ENCODE measurements around the gene PCP4.
"Not testable (repeated sequence)": the region's sequence is repeated elsewhere in the genome, so short reads cannot be mapped to it uniquely, and the experiment has no call there.

Gene PCP4

DNA sequence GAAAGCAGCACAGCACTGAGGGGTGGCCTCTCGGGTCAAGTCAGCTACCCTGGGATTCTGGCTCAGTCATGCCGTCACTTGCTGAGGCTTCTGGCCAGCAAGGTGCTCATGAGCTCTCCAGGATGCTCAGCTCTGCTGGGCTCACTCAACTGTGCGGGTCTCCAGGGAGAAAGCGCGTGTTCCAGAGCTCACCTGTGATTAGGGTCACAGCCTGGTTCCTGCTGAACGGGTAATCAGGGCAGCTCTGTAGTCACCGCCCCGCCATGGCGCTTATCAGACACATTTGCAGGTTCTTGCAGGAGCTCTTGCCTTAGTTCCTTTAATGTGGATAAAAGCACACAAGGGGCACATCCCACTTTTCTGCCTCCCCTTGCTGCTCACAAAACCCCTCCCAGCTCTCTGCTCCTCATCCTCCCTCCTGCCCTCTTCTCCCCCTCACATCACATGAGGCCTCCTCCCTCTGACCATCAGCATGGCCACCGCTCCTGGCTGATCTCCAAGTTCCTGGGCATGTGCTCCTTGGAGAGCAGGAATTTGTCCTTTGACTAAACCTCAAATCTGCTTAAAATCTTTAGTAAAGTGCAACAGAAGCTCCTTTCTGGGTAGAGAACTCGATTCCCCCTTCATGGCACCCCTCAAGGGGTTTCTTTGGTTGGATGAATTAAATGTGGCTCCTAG is 2.0 kb downstream of the PCP4 start:
- no peaks in the 10 kb centered on the region for H3K36me3 ChIP-seq (ENCODE audit: control insufficient read depth, low read depth, low read length)
- H3K27me3 ChIP-seq (ENCODE audit: control insufficient read depth, insufficient read depth, low read length): no peaks in the 10 kb centered on the region

DNA sequence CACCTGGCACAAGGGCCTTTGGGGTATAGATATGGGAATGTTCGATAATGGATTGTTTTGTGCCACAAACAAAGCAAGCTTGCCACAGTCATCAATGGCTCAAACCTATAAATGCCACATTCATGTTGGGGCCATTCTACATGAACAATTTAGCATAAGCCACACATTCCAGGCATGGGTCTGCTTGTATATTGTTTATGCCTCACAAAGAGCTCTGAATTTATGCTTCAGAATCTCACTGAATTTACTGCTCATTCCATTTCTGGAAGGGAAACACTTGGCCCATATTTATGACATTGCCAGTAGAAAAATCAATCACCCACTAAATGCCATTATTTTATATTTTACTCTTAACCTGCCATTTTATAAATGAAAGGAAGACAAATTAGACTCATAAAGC is 6.4 kb downstream of the PCP4 start:
- no peak overlapping the region for H3K4me3 ChIP-seq (ENCODE audit: low read length)
- H3K9ac ChIP-seq (ENCODE audit: low read length): no peak overlapping the region
- no peaks in the 10 kb centered on the region for H3K27me3 ChIP-seq (ENCODE audit: control insufficient read depth, insufficient read depth, low read length)
- H3K4me1 ChIP-seq (ENCODE audit: control insufficient read depth, low read depth, low read length): no peaks in the 10 kb centered on the region
- no peaks in the 10 kb centered on the region for H3K9me3 ChIP-seq (ENCODE audit: control insufficient read depth, low read depth, low read length)
- H3K27ac ChIP-seq (ENCODE audit: low read length): no peak overlapping the region
- H3K36me3 ChIP-seq (ENCODE audit: control insufficient read depth, low read depth, low read length): no peaks in the 10 kb centered on the region

More for the DNA sequence above, 2.0 kb downstream of the PCP4 start:
- H3K4me1 ChIP-seq (ENCODE audit: control insufficient read depth, low read depth, low read length): peaks cover 5% of the 10 kb centered on the region
- H3K9ac ChIP-seq (ENCODE audit: low read length): no peak overlapping the region
- H3K27ac ChIP-seq (ENCODE audit: low read length): no peak overlapping the region
- H3K9me3 ChIP-seq (ENCODE audit: control insufficient read depth, low read depth, low read length): no peaks in the 10 kb centered on the region
- no peak overlapping the region for H3K4me3 ChIP-seq (ENCODE audit: low read length)

DNA sequence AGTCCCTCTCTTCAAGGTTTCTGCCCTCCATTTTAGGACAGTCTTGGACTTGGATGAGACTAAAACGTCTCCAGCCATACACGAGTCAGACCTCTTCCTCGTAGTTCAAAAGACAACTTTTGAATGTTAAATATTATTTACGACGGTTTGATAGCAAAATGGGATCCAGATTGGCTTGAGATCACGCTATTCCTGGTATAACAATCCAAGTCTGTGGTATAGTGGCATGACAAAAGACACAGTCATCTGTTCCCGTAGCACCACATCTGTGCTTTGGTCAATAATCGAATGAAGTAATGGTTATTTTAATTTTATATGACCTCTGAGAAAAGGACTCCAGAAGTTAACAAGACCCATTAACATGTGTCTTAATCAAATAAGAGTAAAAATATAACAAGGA is 7.0 kb downstream of the PCP4 start:
- Histone ChIP-seq H3K4me1 (ENCODE audit: control insufficient read depth, low read depth, low read length) (no peaks in the 10 kb centered on the region), H3K27me3 (ENCODE audit: control insufficient read depth, insufficient read depth, low read length) (no peaks in the 10 kb centered on the region), H3K4me3 (ENCODE audit: low read length) (no peak overlapping the region), H3K27ac (ENCODE audit: low read length) (no peak overlapping the region), H3K36me3 (ENCODE audit: control insufficient read depth, low read depth, low read length) (no peaks in the 10 kb centered on the region), H3K9me3 (ENCODE audit: control insufficient read depth, low read depth, low read length) (no peaks in the 10 kb centered on the region), H3K9ac (ENCODE audit: low read length) (no peak overlapping the region)

DNA sequence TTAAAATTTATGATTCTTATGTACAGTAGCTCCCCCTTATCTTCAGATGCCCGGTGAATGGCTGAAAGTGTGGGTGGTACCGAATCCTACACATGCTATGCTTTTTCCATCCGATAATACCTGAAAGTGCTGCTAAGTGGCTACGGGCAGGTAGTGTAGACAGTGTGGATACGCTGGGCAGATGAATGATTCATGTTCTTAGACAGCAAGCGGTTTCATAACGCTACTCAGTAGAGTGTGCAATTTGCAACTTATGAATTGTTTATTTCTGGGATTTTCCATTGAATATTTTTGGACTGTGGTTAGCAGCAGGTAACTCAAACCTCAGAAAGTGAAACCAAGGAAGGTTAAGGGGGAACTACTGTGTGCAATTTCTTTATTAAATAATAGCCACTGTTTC is 7.5 kb downstream of the PCP4 start:
- H3K36me3 ChIP-seq (ENCODE audit: control insufficient read depth, low read depth, low read length): no peaks in the 10 kb centered on the region
- H3K27me3 ChIP-seq (ENCODE audit: control insufficient read depth, insufficient read depth, low read length): no peaks in the 10 kb centered on the region
- no peak overlapping the region for H3K9ac ChIP-seq (ENCODE audit: low read length)
- no peak overlapping the region for H3K27ac ChIP-seq (ENCODE audit: low read length)
- H3K9me3 ChIP-seq (ENCODE audit: control insufficient read depth, low read depth, low read length): no peaks in the 10 kb centered on the region
- no peaks in the 10 kb centered on the region for H3K4me1 ChIP-seq (ENCODE audit: control insufficient read depth, low read depth, low read length)
- no peak overlapping the region for H3K4me3 ChIP-seq (ENCODE audit: low read length)

DNA sequence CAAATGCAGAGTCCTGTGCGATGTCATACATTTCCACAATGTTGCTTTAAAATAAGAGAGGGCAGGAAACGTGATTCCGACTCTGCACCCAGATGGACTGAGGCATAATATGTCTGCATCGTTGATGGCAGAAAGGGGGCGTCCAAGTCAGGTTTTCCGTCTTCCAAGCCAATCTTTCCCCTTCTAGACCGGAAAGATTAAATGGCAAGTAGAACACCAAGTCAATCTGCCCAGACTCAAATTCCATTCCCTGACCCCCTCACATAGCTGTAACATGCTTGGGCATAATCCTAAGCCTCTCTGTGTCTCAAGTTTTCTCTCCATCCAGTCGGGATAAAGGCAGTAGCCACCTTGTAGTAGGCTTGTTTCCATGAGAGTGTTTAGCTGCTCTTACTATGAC is 14.4 kb downstream of the PCP4 start:
- Histone ChIP-seq H3K4me1 (ENCODE audit: control insufficient read depth, low read depth, low read length) (no peaks in the 10 kb centered on the region), H3K4me3 (ENCODE audit: low read length) (no peak overlapping the region)

DNA sequence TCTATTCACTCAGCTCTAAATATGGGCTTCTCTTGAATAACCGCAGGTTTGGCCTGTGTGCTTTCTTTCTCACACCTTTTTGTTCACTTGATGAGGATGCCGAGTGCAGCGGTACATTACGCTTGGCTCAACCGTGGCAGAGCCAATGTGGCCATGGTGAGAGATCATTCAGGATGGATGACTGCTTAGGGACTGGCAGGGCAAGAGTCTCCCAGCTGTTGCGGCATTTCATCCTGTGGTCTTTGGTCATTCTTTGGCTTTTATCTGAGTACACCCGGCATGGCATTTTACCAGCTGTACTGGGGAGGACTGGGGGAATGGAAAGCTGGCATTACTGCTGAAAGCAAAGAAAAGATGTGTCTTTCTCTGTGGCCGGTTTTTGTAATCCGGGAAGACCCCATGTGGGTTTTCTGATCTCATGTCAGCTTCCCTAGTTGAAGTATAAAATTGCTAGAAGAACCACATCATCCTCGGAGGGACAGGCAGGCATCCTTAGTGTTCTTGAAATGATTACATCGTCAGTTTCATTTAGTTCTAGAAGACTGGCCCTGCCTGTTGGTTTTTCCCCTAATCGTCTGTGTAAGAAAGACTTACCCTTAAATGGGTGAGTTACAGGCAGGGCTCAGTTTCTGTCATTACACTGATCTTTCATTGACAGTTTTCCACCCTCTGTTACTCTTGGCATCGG is 15.1 kb downstream of the PCP4 start:
- no peaks in the 10 kb centered on the region for H3K9me3 ChIP-seq (ENCODE audit: control insufficient read depth, low read depth, low read length)
- no peak overlapping the region for H3K9ac ChIP-seq (ENCODE audit: low read length)
- no peaks in the 10 kb centered on the region for H3K4me1 ChIP-seq (ENCODE audit: control insufficient read depth, low read depth, low read length)
- no peak overlapping the region for H3K27ac ChIP-seq (ENCODE audit: low read length)
- H3K4me3 ChIP-seq (ENCODE audit: low read length): no peak overlapping the region
- no peaks in the 10 kb centered on the region for H3K27me3 ChIP-seq (ENCODE audit: control insufficient read depth, insufficient read depth, low read length)
- H3K36me3 ChIP-seq (ENCODE audit: control insufficient read depth, low read depth, low read length): no peaks in the 10 kb centered on the region

More for the DNA sequence above, 14.4 kb downstream of the PCP4 start:
- no peak overlapping the region for H3K9ac ChIP-seq (ENCODE audit: low read length)
- H3K9me3 ChIP-seq (ENCODE audit: control insufficient read depth, low read depth, low read length): no peaks in the 10 kb centered on the region
- H3K27ac ChIP-seq (ENCODE audit: low read length): no peak overlapping the region
- no peaks in the 10 kb centered on the region for H3K36me3 ChIP-seq (ENCODE audit: control insufficient read depth, low read depth, low read length)
- no peaks in the 10 kb centered on the region for H3K27me3 ChIP-seq (ENCODE audit: control insufficient read depth, insufficient read depth, low read length)

DNA sequence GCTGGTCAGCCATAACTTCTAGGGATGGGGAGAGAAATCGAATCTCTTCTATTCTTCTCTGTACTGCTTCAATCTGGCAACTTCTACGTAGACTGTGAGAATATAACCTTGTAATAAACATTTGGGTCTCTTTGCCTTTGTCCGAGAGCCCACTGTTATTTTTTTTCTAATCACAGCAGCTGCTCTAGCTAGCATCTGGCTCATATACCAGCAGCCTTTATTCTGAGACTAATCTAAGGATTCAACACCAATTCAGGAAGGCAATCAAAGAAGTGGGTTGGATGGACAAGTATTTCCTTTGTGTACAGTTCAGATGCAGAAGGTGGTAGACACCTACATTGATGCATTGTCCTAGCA is 15.6 kb downstream of the PCP4 start:
- no peak overlapping the region for H3K27ac ChIP-seq (ENCODE audit: low read length)
- no peak overlapping the region for H3K9ac ChIP-seq (ENCODE audit: low read length)
- H3K9me3 ChIP-seq (ENCODE audit: control insufficient read depth, low read depth, low read length): no peaks in the 10 kb centered on the region
- H3K27me3 ChIP-seq (ENCODE audit: control insufficient read depth, insufficient read depth, low read length): no peaks in the 10 kb centered on the region
- no peaks in the 10 kb centered on the region for H3K4me1 ChIP-seq (ENCODE audit: control insufficient read depth, low read depth, low read length)
- no peak overlapping the region for H3K4me3 ChIP-seq (ENCODE audit: low read length)
- no peaks in the 10 kb centered on the region for H3K36me3 ChIP-seq (ENCODE audit: control insufficient read depth, low read depth, low read length)

DNA sequence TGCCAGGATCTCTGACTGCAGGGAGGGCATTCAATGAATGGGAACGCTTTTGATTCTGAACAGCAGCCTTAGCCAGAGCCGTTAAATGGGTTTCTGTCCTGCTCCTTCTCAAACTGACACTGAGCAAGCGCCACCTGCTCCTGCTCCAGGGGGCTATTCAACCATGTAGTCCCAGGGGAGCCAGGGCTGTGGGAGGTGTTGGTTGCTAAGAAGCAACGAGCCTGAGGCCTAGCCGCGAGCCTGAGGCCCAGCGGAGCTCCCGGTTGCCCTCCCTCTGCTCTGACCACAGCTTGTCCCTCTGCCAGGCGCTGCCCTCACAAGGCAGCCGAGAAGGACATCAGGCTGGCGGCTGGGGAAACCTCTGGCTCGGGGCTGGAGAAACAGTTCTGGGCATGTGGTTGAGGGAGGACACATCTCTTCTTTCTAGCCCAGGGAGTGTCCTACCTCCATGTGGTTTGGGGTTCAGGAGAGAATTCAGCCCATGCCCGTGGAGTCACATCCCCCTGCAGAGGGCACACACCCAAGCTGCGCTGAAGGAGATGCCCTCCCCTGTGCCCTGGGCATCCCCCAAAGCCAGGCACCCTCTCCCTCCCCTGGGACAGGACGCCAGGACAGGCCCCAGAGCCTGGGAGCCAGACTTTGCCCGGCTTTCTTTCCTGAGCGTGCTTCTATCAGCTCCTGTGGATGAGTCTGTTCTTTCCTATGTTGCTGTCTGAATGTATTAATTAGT is 18.0 kb downstream of the PCP4 start:
- H3K4me1 ChIP-seq (ENCODE audit: control insufficient read depth, low read depth, low read length): no peaks in the 10 kb centered on the region
- H3K4me3 ChIP-seq (ENCODE audit: low read length): no peak overlapping the region
- H3K9me3 ChIP-seq (ENCODE audit: control insufficient read depth, low read depth, low read length): no peaks in the 10 kb centered on the region
- H3K27me3 ChIP-seq (ENCODE audit: control insufficient read depth, insufficient read depth, low read length): no peaks in the 10 kb centered on the region
- H3K27ac ChIP-seq (ENCODE audit: low read length): no peak overlapping the region
- no peaks in the 10 kb centered on the region for H3K36me3 ChIP-seq (ENCODE audit: control insufficient read depth, low read depth, low read length)
- no peak overlapping the region for H3K9ac ChIP-seq (ENCODE audit: low read length)

DNA sequence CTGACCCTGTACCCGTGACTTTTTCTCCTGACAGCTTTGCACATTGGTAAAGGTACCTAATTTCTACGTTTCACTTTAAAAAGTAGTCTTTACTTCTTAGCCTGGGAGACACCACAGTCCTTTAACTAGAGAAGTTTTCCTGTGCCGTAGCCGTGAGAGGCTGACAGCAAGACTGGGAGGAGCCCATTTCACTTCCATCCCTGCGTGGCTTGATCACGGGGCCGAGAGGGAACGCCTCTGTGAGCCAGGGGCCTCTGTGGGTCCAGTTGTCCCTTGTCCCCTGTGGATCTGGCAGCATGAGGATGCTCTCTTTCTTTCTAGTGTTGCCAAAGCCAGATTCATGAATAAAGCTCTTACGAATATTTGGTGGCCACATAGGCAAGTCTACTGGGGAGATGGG is 21.6 kb downstream of the PCP4 start:
- Histone ChIP-seq H3K9me3 (ENCODE audit: control insufficient read depth, low read depth, low read length) (no peaks in the 10 kb centered on the region), H3K27me3 (ENCODE audit: control insufficient read depth, insufficient read depth, low read length) (no peaks in the 10 kb centered on the region), H3K9ac (ENCODE audit: low read length) (no peak overlapping the region), H3K36me3 (ENCODE audit: control insufficient read depth, low read depth, low read length) (no peaks in the 10 kb centered on the region), H3K4me1 (ENCODE audit: control insufficient read depth, low read depth, low read length) (no peaks in the 10 kb centered on the region), H3K4me3 (ENCODE audit: low read length) (no peak overlapping the region), H3K27ac (ENCODE audit: low read length) (no peak overlapping the region)

DNA sequence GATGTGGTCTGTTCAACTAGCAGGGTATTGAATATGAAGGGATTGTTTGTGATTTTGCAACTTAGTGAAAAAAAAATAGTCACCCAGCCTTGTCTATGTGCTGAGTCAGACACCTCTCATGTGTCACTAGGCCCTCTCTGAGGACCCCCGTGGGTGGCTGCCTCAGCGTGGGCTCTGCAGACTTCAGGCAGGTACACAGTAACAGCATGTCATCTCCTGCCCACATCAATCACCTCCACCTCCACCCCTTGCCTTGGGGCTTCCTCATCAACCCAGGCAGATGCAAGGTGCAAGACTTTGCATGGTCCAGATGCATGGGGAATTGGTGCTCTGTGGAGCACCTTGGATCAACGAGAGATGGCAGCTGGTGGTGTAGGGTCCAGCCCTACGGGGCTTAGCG is 23.9 kb downstream of the PCP4 start:
- Histone ChIP-seq H3K27ac (ENCODE audit: low read length) (no peak overlapping the region), H3K9me3 (ENCODE audit: control insufficient read depth, low read depth, low read length) (no peaks in the 10 kb centered on the region)

DNA sequence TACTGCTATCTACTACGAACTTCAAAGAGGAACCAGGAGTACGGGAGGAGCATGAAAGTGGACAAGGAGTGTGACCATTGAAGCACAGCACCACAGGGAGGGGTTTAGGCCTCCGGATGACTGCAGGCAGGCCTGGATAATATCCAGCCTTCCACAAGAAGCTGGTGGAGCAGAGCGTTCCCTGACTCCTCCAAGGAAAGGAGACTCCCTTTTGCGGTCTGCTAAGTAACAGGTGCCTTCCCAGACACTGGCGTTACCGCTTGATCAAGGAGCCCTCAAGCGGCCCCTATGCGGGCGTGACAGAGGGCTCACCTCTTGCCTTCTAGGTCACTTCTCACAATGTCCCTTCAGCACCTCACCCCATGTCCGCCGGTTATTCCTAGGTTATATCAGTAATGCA is 24.6 kb downstream of the PCP4 start:
- H3K27me3 ChIP-seq (ENCODE audit: control insufficient read depth, insufficient read depth, low read length): not testable (repeated sequence)

More for the DNA sequence above, 23.9 kb downstream of the PCP4 start:
- Histone ChIP-seq H3K27me3 (ENCODE audit: control insufficient read depth, insufficient read depth, low read length) (no peaks in the 10 kb centered on the region), H3K4me3 (ENCODE audit: low read length) (no peak overlapping the region), H3K9ac (ENCODE audit: low read length) (no peak overlapping the region), H3K36me3 (ENCODE audit: control insufficient read depth, low read depth, low read length) (no peaks in the 10 kb centered on the region), H3K4me1 (ENCODE audit: control insufficient read depth, low read depth, low read length) (no peaks in the 10 kb centered on the region)

DNA sequence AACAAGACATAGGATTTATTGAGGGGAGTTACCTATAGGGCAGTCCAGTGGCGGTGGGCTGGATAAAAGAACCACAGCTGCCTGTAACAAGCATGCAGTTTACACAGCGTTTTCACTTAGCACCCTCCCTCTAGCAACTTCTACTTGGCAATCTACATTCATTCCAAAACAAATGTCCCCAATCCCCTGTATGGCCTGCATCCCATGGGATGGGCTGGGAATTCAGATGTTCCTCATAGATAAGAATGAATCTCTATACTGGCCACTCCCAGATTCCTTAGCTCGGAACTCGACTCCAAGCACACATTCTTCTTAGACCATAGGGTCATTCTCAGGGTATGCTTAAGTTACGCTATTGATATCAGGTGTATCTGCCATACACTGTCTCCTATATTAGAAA is 33.3 kb downstream of the PCP4 start:
- H3K9me3 ChIP-seq (ENCODE audit: control insufficient read depth, low read depth, low read length): no peaks in the 10 kb centered on the region
- no peak overlapping the region for H3K4me3 ChIP-seq (ENCODE audit: low read length)
- no peaks in the 10 kb centered on the region for H3K36me3 ChIP-seq (ENCODE audit: control insufficient read depth, low read depth, low read length)
- no peaks in the 10 kb centered on the region for H3K4me1 ChIP-seq (ENCODE audit: control insufficient read depth, low read depth, low read length)
- H3K27ac ChIP-seq (ENCODE audit: low read length): no peak overlapping the region
- no peak overlapping the region for H3K9ac ChIP-seq (ENCODE audit: low read length)
- no peaks in the 10 kb centered on the region for H3K27me3 ChIP-seq (ENCODE audit: control insufficient read depth, insufficient read depth, low read length)

More for the DNA sequence above, 24.6 kb downstream of the PCP4 start:
- not testable (repeated sequence) for H3K4me3 ChIP-seq (ENCODE audit: low read length); H3K9me3 ChIP-seq (ENCODE audit: control insufficient read depth, low read depth, low read length); H3K27ac ChIP-seq (ENCODE audit: low read length); H3K9ac ChIP-seq (ENCODE audit: low read length); H3K36me3 ChIP-seq (ENCODE audit: control insufficient read depth, low read depth, low read length); H3K4me1 ChIP-seq (ENCODE audit: control insufficient read depth, low read depth, low read length)
